COLO829 (cell line): ENCODE results near the gene TMEFF2.

Experiments used
- DNase-seq: peaks from one replicate; pipeline ENCODE4 v3.0.0; 2012; ENCODE audit warnings: low spot score

TMEFF2 gene

GRCh38 chr2:191965733-191966132, 229.0 kb downstream of the TMEFF2 start:
- DNase-seq, result no peak

- DNase-seq, result no peak
These were observed 233.2 kb downstream of the TMEFF2 start for GRCh38 chr2:191961556-191961955.

- DNase-seq, result no peak
These were observed 235.5 kb downstream of the TMEFF2 start for GRCh38 chr2:191959209-191959608.

- DNase-seq, result no peak
These were observed 236.5 kb downstream of the TMEFF2 start for GRCh38 chr2:191957996-191958860.

GRCh38 chr2:191954451-191954850, 240.3 kb downstream of the TMEFF2 start:
- no peak for DNase-seq

- DNase-seq, result no peak
These were observed 242.0 kb downstream of the TMEFF2 start for GRCh38 chr2:191952515-191953270.

GRCh38 chr2:191951832-191952231, 242.9 kb downstream of the TMEFF2 start:
- no peak for DNase-seq

GRCh38 chr2:191951376-191951775, 243.4 kb downstream of the TMEFF2 start:
- no peak for DNase-seq

GRCh38 chr2:191950132-191950874, 244.4 kb downstream of the TMEFF2 start:
- DNase-seq, result no peak

- DNase-seq, result no peak
These were observed 247.5 kb downstream of the TMEFF2 start for GRCh38 chr2:191947235-191947634.

GRCh38 chr2:191946471-191947182, 248.1 kb downstream of the TMEFF2 start:
- no peak for DNase-seq

GRCh38 chr2:191945623-191946022, 249.1 kb downstream of the TMEFF2 start:
- no peak for DNase-seq

GRCh38 chr2:191942739-191943103, 252.0 kb downstream of the TMEFF2 start:
- DNase-seq, result no peak

GRCh38 chr2:191942090-191942738, 252.5 kb downstream of the TMEFF2 start:
- no peak for DNase-seq

GRCh38 chr2:191941376-191941929, 253.3 kb downstream of the TMEFF2 start:
- DNase-seq, result no peak

GRCh38 chr2:191938779-191939178, 256.0 kb downstream of the TMEFF2 start:
- DNase-seq, result no peak

GRCh38 chr2:191936882-191937405, 257.8 kb downstream of the TMEFF2 start:
- DNase-seq, result no peak

GRCh38 chr2:191935247-191935646, 259.5 kb downstream of the TMEFF2 start:
- DNase-seq, result no peak

- DNase-seq, result no peak
These were observed 261.2 kb downstream of the TMEFF2 start for GRCh38 chr2:191933307-191934105.

GRCh38 chr2:191932286-191932685, 262.4 kb downstream of the TMEFF2 start:
- DNase-seq, result no peak
